Fibroblast of villous mesenchyme (primary cell): ENCODE data around the gene DGCR2. TPM values are rescaled to one million over a fixed set of nuclear protein-coding genes. Genes with fewer than 3 reads are reported as not detected.
A peak's percentile ranks its signal among the peaks of the same experiment; 100 is the strongest.

Experiments used
- DNase-seq: peaks from one replicate; pipeline ENCODE4 v3.0.0-alpha.2; 2010; ENCODE audit warnings: low read depth
- H3K4me3 ChIP-seq: 2 replicates; pipeline ENCODE4 v1.5.1; 2011; ENCODE audit warnings: low read depth, mild to moderate bottlenecking, low read length
- CTCF ChIP-seq: IDR thresholded peaks from 2 replicates; pipeline ENCODE4 v1.5.1; 2012; ENCODE audit warnings: low read depth, mild to moderate bottlenecking, low read length; ENCODE audit not compliant: insufficient read depth
- total RNA-seq: library from RNA; depleted of rRNA; stranded (reverse); fragments of >200 nt; gene quantifications from 2 replicates; pipeline ENCODE4 v1.2.3, GENCODE V29; 2012

Gene DGCR2
- total RNA-seq, 1 donor, result 53.5 TPM

GRCh38 chr22:18999008-18999407 lies 123.2 kb downstream of the DGCR2 start:
- H3K4me3 ChIP-seq, result no peak overlapping the region
- DNase-seq, result no peak
- peak; percentile 27 for TF ChIP-seq CTCF

GRCh38 chr22:18997925-18998315 lies 124.3 kb downstream of the DGCR2 start:
- no peak overlapping the region for H3K4me3 ChIP-seq
- TF ChIP-seq CTCF, result no peak
- no peak for DNase-seq

- no peak for DNase-seq
- no peak for TF ChIP-seq CTCF
Measured at GRCh38 chr22:18997306-18997924, 124.8 kb downstream of the DGCR2 start.

GRCh38 chr22:18996376-18996900 lies 125.8 kb downstream of the DGCR2 start:
- TF ChIP-seq CTCF, result no peak

More at GRCh38 chr22:18997306-18997924, 124.8 kb downstream of the DGCR2 start:
- H3K4me3 ChIP-seq, result no peak overlapping the region

GRCh38 chr22:18995327-18995711 lies 126.9 kb downstream of the DGCR2 start:
- H3K4me3 ChIP-seq, result no peak overlapping the region
- TF ChIP-seq CTCF, result no peak
- no peak for DNase-seq

More at GRCh38 chr22:18996376-18996900, 125.8 kb downstream of the DGCR2 start:
- no peak overlapping the region for H3K4me3 ChIP-seq
- no peak for DNase-seq

- DNase-seq, result no peak
- H3K4me3 ChIP-seq, result no peak overlapping the region
- TF ChIP-seq CTCF, result no peak
Measured at GRCh38 chr22:18994701-18995326, 127.4 kb downstream of the DGCR2 start.
